ENCODE results near the gene FILIP1L.

FILIP1L gene

GRCh38 chr3:99969136-99969535 is 145.2 kb downstream of the FILIP1L start:
- Histone ChIP-seq H2AFZ (ENCODE audit: low read depth, low read length) (no peak overlapping the region), H3K27ac (ENCODE audit: low read length) (no peak overlapping the region), H3K4me2 (ENCODE audit: insufficient read depth, low read length) (no peak overlapping the region), H3K79me2 (ENCODE audit: insufficient read depth, low read length) (no peaks in the 10 kb centered on the region), H3K4me1 (ENCODE audit: insufficient read depth, low read length) (no peaks in the 10 kb centered on the region), H3K27me3 (ENCODE audit: insufficient read depth, low read length, poor library complexity) (no peaks in the 10 kb centered on the region), H3K4me3 (ENCODE audit: low read depth in 1 of 2, low read length in 2 of 2) (no peak overlapping the region), H4K20me1 (ENCODE audit: insufficient read depth, low read length) (no peaks in the 10 kb centered on the region), H3K9ac (ENCODE audit: low read depth, low read length) (no peak overlapping the region), H3K9me3 (ENCODE audit: insufficient read depth, low read length, severe bottlenecking) (no peaks in the 10 kb centered on the region), H3K36me3 (ENCODE audit: insufficient read depth, low read length) (no peaks in the 10 kb centered on the region)
- TF ChIP-seq CTCF (IDR thresholded peaks at IDR 0.05; ENCODE audit: borderline replicate concordance, extremely low read depth, low read length, poor library complexity, severe bottlenecking) (no peak), EZH2 (IDR thresholded peaks at IDR 0.05; ENCODE audit: borderline replicate concordance, low read depth, low read length, severe bottlenecking) (no peak)
- DNase-seq (no peak), ATAC-seq (ENCODE audit: insufficient read depth, low read depth) (no peak)

- TF ChIP-seq CTCF (IDR thresholded peaks at IDR 0.05; ENCODE audit: borderline replicate concordance, extremely low read depth, low read length, poor library complexity, severe bottlenecking) (no peak), EZH2 (IDR thresholded peaks at IDR 0.05; ENCODE audit: borderline replicate concordance, low read depth, low read length, severe bottlenecking) (no peak)
- no peak overlapping the region for H3K27ac ChIP-seq (ENCODE audit: low read length)
- no peaks in the 10 kb centered on the region for H3K27me3 ChIP-seq (ENCODE audit: insufficient read depth, low read length, poor library complexity)
- H3K4me2 ChIP-seq (ENCODE audit: insufficient read depth, low read length) = no peak overlapping the region
- no peak for ATAC-seq (ENCODE audit: insufficient read depth, low read depth)
- H3K79me2 ChIP-seq (ENCODE audit: insufficient read depth, low read length) = no peaks in the 10 kb centered on the region
- no peaks in the 10 kb centered on the region for H3K9me3 ChIP-seq (ENCODE audit: insufficient read depth, low read length, severe bottlenecking)
- no peak overlapping the region for H3K4me3 ChIP-seq (ENCODE audit: low read depth in 1 of 2, low read length in 2 of 2)
- H3K4me1 ChIP-seq (ENCODE audit: insufficient read depth, low read length) = no peaks in the 10 kb centered on the region
- H3K36me3 ChIP-seq (ENCODE audit: insufficient read depth, low read length) = no peaks in the 10 kb centered on the region
- DNase-seq = no peak
- no peak overlapping the region for H2AFZ ChIP-seq (ENCODE audit: low read depth, low read length)
- H3K9ac ChIP-seq (ENCODE audit: low read depth, low read length) = no peak overlapping the region
- H4K20me1 ChIP-seq (ENCODE audit: insufficient read depth, low read length) = no peaks in the 10 kb centered on the region
These were observed 146.5 kb downstream of the FILIP1L start for GRCh38 chr3:99967796-99968195.

GRCh38 chr3:99966662-99967416 is 147.5 kb downstream of the FILIP1L start:
- H3K9ac ChIP-seq (ENCODE audit: low read depth, low read length) = no peak overlapping the region
- no peak for DNase-seq

More at GRCh38 chr3:99966662-99967416, 147.5 kb downstream of the FILIP1L start:
- Histone ChIP-seq H3K36me3 (ENCODE audit: insufficient read depth, low read length) (no peaks in the 10 kb centered on the region), H2AFZ (ENCODE audit: low read depth, low read length) (no peak overlapping the region), H3K4me3 (ENCODE audit: low read depth in 1 of 2, low read length in 2 of 2) (no peak overlapping the region), H3K9me3 (ENCODE audit: insufficient read depth, low read length, severe bottlenecking) (no peaks in the 10 kb centered on the region), H3K4me2 (ENCODE audit: insufficient read depth, low read length) (no peak overlapping the region), H3K4me1 (ENCODE audit: insufficient read depth, low read length) (no peaks in the 10 kb centered on the region), H3K27ac (ENCODE audit: low read length) (no peak overlapping the region), H3K27me3 (ENCODE audit: insufficient read depth, low read length, poor library complexity) (no peaks in the 10 kb centered on the region), H4K20me1 (ENCODE audit: insufficient read depth, low read length) (no peaks in the 10 kb centered on the region), H3K79me2 (ENCODE audit: insufficient read depth, low read length) (no peaks in the 10 kb centered on the region)
- ATAC-seq (ENCODE audit: insufficient read depth, low read depth) = no peak
- TF ChIP-seq EZH2 (IDR thresholded peaks at IDR 0.05; ENCODE audit: borderline replicate concordance, low read depth, low read length, severe bottlenecking) (no peak), CTCF (IDR thresholded peaks at IDR 0.05; ENCODE audit: borderline replicate concordance, extremely low read depth, low read length, poor library complexity, severe bottlenecking) (no peak)
